AG04450 (cell line): ENCODE data around the gene MAJIN. TPM values are rescaled to one million over a fixed set of nuclear protein-coding genes. Genes with fewer than 3 reads are reported as not detected.
A peak's percentile ranks its signal among the peaks of the same experiment; 100 is the strongest.

ENCODE experiments used
- CTCF ChIA-PET: fragments of 300-600, 350-600 bp; formaldehyde crosslinking; extraction: SDS; loops from one replicate; lab custom pipeline; 2022; ENCODE audit warnings: antibody characterized with exemption, inconsistent platforms; lab: Charles Lee
- POLR2A ChIA-PET: fragments of 350-600 bp; formaldehyde crosslinking; extraction: SDS; loops from one replicate; lab custom pipeline; 2021; ENCODE audit warnings: antibody characterized with exemption, inconsistent platforms; lab: Yijun Ruan, JAX
- DNase-seq: peaks from one replicate; pipeline ENCODE4 v3.0.0-alpha.2; 2011; ENCODE audit warnings: low read depth, low spot score
- H3K27ac ChIP-seq: one replicate; pipeline ENCODE4 v1.5.1; 2012; ENCODE audit warnings: low read depth, low read length, control low read depth
- H3K27me3 ChIP-seq: one replicate; pipeline ENCODE4 v1.6.0; 2012; ENCODE audit warnings: low read length; ENCODE audit not compliant: control insufficient read depth, insufficient read depth
- H3K4me3 ChIP-seq: 2 replicates; pipeline ENCODE4 v1.5.1; 2011; ENCODE audit warnings: mild to moderate bottlenecking, low read depth, low read length, control low read depth
- H3K9me3 ChIP-seq: 2 replicates; pipeline ENCODE4 v1.5.1; 2012; ENCODE audit warnings: low read length; ENCODE audit not compliant: control insufficient read depth, insufficient read depth
- CTCF ChIP-seq: IDR thresholded peaks from 2 replicates; pipeline ENCODE4 v1.5.1; 2011; ENCODE audit warnings: low read depth, low read length, control low read depth, inconsistent platforms
- polyA plus RNA-seq: library from polyadenylated mRNA; depleted of rRNA; stranded (reverse); fragments of >200 nt; gene quantifications from 2 replicates; pipeline ENCODE4 v1.2.3, GENCODE V29; 2011

Gene MAJIN
- polyA plus RNA-seq, 1 experiment: not detected

GRCh38 chr11:64923151-64923661, 48.7 kb downstream of the MAJIN start:
- TF ChIP-seq CTCF: no peak
- no peak for DNase-seq
- POLR2A ChIA-PET: no interaction called here
- H3K27ac ChIP-seq: no peak overlapping the region
- H3K27me3 ChIP-seq: no peaks in the 10 kb centered on the region
- H3K9me3 ChIP-seq: no peaks in the 10 kb centered on the region
- CTCF ChIA-PET: interaction anchor here (1.1 to 1.5 kb wide), 2 partner anchors 76 to 79 kb away, joined by 3 to 4 read pairs; partner anchors contain the start of gene CDC42BPG
- no peak overlapping the region for H3K4me3 ChIP-seq

- POLR2A ChIA-PET: no interaction called here
- Histone ChIP-seq H3K27me3 (no peaks in the 10 kb centered on the region), H3K4me3 (no peak overlapping the region), H3K9me3 (no peaks in the 10 kb centered on the region; the same call in 1 of the 2 replicates), H3K27ac (no peak overlapping the region)
- TF ChIP-seq CTCF: no peak
- CTCF ChIA-PET: interaction anchor here (0.8 kb wide), 1 partner anchor 33 kb away, joined by 4 read pairs; no protein-coding TSS in a partner anchor
- no peak for DNase-seq
Measured at GRCh38 chr11:64921384-64921783, 50.5 kb downstream of the MAJIN start.

- no peak for DNase-seq
- CTCF ChIA-PET: interaction anchor here (1.1 to 1.8 kb wide), 3 partner anchors 13 to 191 kb away, joined by 3 to 5 read pairs (median 4); partner anchors contain the start of gene ARL2
- POLR2A ChIA-PET: no interaction called here
Measured at GRCh38 chr11:64920124-64920523, 51.8 kb downstream of the MAJIN start.

GRCh38 chr11:64919627-64920026, 52.3 kb downstream of the MAJIN start:
- Histone ChIP-seq H3K4me3 (no peak overlapping the region), H3K9me3 (no peaks in the 10 kb centered on the region; the same call in 1 of the 2 replicates), H3K27ac (no peak overlapping the region), H3K27me3 (no peaks in the 10 kb centered on the region)
- no peak for TF ChIP-seq CTCF
- DNase-seq: no peak
- ChIA-PET CTCF (interaction anchor here (0.7 to 1.8 kb wide), 5 partner anchors 14 to 191 kb away, joined by 3 to 5 read pairs (median 3); partner anchors contain the start of gene ARL2), POLR2A (no interaction called here)

More at GRCh38 chr11:64920124-64920523, 51.8 kb downstream of the MAJIN start:
- Histone ChIP-seq H3K27ac (no peak overlapping the region), H3K9me3 (no peaks in the 10 kb centered on the region; the same call in 1 of the 2 replicates), H3K4me3 (no peak overlapping the region), H3K27me3 (no peaks in the 10 kb centered on the region)
- no peak for TF ChIP-seq CTCF

GRCh38 chr11:64918017-64918416, 53.9 kb downstream of the MAJIN start:
- peak; percentile 23 for DNase-seq
- ChIA-PET CTCF (interaction anchor here (1.1 to 1.8 kb wide), 2 partner anchors 27 to 193 kb away, joined by 3 to 4 read pairs; no protein-coding TSS in a partner anchor), POLR2A (interaction anchor here (0.5 to 0.9 kb wide), 2 partner anchors 24 to 199 kb away, joined by 3 to 4 read pairs; partner anchors contain the start of gene ZNHIT2)
- peak overlapping the region; percentile 81 for H3K27ac ChIP-seq
- H3K27me3 ChIP-seq: no peaks in the 10 kb centered on the region
- TF ChIP-seq CTCF: peak; percentile 52
- peak overlapping the region; percentile 61 for H3K4me3 ChIP-seq
- no peaks in the 10 kb centered on the region; the same call in 1 of the 2 replicates for H3K9me3 ChIP-seq
